HFFc6 (cell line): ENCODE results near the gene POLN. TPM values are rescaled to one million over a fixed set of nuclear protein-coding genes. Genes with fewer than 3 reads are reported as not detected.

Source experiments
- DNase-seq: peaks from one replicate; pipeline ENCODE4 v3.0.0-alpha.2; 2018
- H3K27ac Mint-ChIP-seq: 2 replicates; pipeline ENCODE4 v1.8.0; 2020; ENCODE audit warnings: mild to moderate bottlenecking, mixed read lengths
- H3K27me3 Mint-ChIP-seq: 2 replicates; pipeline ENCODE4 v1.8.0; 2021; ENCODE audit warnings: mild to moderate bottlenecking, moderate library complexity, mixed read lengths; ENCODE audit not compliant: insufficient read depth
- H3K36me3 Mint-ChIP-seq: 2 replicates; pipeline ENCODE4 v1.8.0; 2021; ENCODE audit warnings: low read depth, mixed read lengths
- H3K4me1 Mint-ChIP-seq: 2 replicates; pipeline ENCODE4 v1.8.0; 2020; ENCODE audit warnings: low read depth, mixed read lengths
- H3K4me3 Mint-ChIP-seq: 2 replicates; pipeline ENCODE4 v1.8.0; 2020; ENCODE audit warnings: mild to moderate bottlenecking, moderate library complexity, mixed read lengths
- H3K9me3 Mint-ChIP-seq: 2 replicates; pipeline ENCODE4 v1.8.0; 2020; ENCODE audit warnings: mild to moderate bottlenecking, mixed read lengths
- CTCF ChIP-seq: fragments of 200-600 bp; sonication (generic); IDR thresholded peaks from 2 replicates; pipeline ENCODE4 v1.5.0; 2021; ENCODE audit warnings: antibody characterized with exemption, mild to moderate bottlenecking
- total RNA-seq, 6 experiments: library from RNA; stranded (reverse); fragmentation: NEBNext Ultra II Directional; extraction: Animal tissue kit (Norgen Biotek cat#: 25700); gene quantifications; 2 replicates in 1 of 6; 3 replicates in 5 of 6; pipeline ENCODE4 v1.2.3, GENCODE V29; 2021

The POLN gene
- total RNA-seq, 6 experiments from 2014 or later = 1.5 to 3.4 (median 2.2) TPM

- no peaks in the 10 kb centered on the region for H3K9me3 Mint-ChIP-seq
- no peak for TF ChIP-seq CTCF
- peak overlapping the region; percentile 69 for H3K4me3 Mint-ChIP-seq
- no peak overlapping the region for H3K27ac Mint-ChIP-seq
- no peaks in the 10 kb centered on the region for H3K36me3 Mint-ChIP-seq
- peaks cover 13% of the 10 kb centered on the region for H3K27me3 Mint-ChIP-seq
- DNase-seq = no peak
- no peaks in the 10 kb centered on the region; the same call in 1 of the 2 replicates for H3K4me1 Mint-ChIP-seq
Observed at GRCh38 chr4:2042947-2043395, 198.9 kb downstream of the POLN start.

- no peaks in the 10 kb centered on the region for H3K9me3 Mint-ChIP-seq
- H3K4me1 Mint-ChIP-seq = no peaks in the 10 kb centered on the region; the same call in 1 of the 2 replicates
- no peak overlapping the region for H3K27ac Mint-ChIP-seq
- no peaks in the 10 kb centered on the region for H3K36me3 Mint-ChIP-seq
- H3K4me3 Mint-ChIP-seq = peak overlapping the region; percentile 87
- peak; percentile 10; the same call in 1 of the 2 replicates for TF ChIP-seq CTCF
- H3K27me3 Mint-ChIP-seq = peaks cover 13% of the 10 kb centered on the region
- no peak for DNase-seq
Observed at GRCh38 chr4:2042204-2042946, 199.5 kb downstream of the POLN start.

- peak overlapping the region; percentile 87 for H3K4me3 Mint-ChIP-seq
- no peaks in the 10 kb centered on the region; the same call in 1 of the 2 replicates for H3K4me1 Mint-ChIP-seq
- no peaks in the 10 kb centered on the region for H3K36me3 Mint-ChIP-seq
- no peaks in the 10 kb centered on the region for H3K9me3 Mint-ChIP-seq
- peaks cover 13% of the 10 kb centered on the region for H3K27me3 Mint-ChIP-seq
- peak; percentile 68 for DNase-seq
- TF ChIP-seq CTCF = no peak
- H3K27ac Mint-ChIP-seq = no peak overlapping the region
Observed at GRCh38 chr4:2041239-2042130, 200.4 kb downstream of the POLN start.

GRCh38 chr4:2040391-2041238 lies 201.3 kb downstream of the POLN start:
- Mint-ChIP-seq H3K27me3 (peaks cover 13% of the 10 kb centered on the region), H3K36me3 (no peaks in the 10 kb centered on the region), H3K9me3 (no peaks in the 10 kb centered on the region), H3K27ac (no peak overlapping the region), H3K4me3 (no peak overlapping the region), H3K4me1 (no peaks in the 10 kb centered on the region)
- TF ChIP-seq CTCF = no peak
- no peak for DNase-seq

- TF ChIP-seq CTCF = no peak
- Mint-ChIP-seq H3K9me3 (peaks cover 8% of the 10 kb centered on the region), H3K4me3 (no peak overlapping the region), H3K27ac (no peak overlapping the region), H3K27me3 (peaks cover 35% of the 10 kb centered on the region), H3K4me1 (no peaks in the 10 kb centered on the region), H3K36me3 (no peaks in the 10 kb centered on the region)
- no peak for DNase-seq
Observed at GRCh38 chr4:2036866-2037265, 205.1 kb downstream of the POLN start.
